Uterus (tissue), 4 donors: ENCODE results near the gene DNM2. TPM values are rescaled to one million over a fixed set of nuclear protein-coding genes. Genes with fewer than 3 reads are reported as not detected.

Experiments
- DNase-seq, 2 donors: peaks; one replicate each; pipeline ENCODE4 v3.0.0-alpha.2; 2019 to 2020
- H3K27ac ChIP-seq, 2 donors: fragments of 200-600 bp; sonication (generic); 1 replicate in 1 of 2; 2 replicates in 1 of 2; pipeline ENCODE4 v1.5.1; 2016 to 2018
- H3K27me3 ChIP-seq, 2 donors: fragments of 200-600 bp; sonication (generic); one replicate each; pipeline ENCODE4 v1.5.1; 2018 to 2019; ENCODE audit warnings: control low read depth in 1 of 2
- H3K36me3 ChIP-seq, 2 donors: fragments of 200-600 bp; sonication (generic); one replicate each; pipeline ENCODE4 v1.5.1; 2019; ENCODE audit warnings: control low read depth in 1 of 2
- H3K4me1 ChIP-seq, 2 donors: fragments of 200-600 bp; sonication (generic); one replicate each; pipeline ENCODE4 v1.5.1; 2018 to 2019; ENCODE audit warnings: control low read depth in 1 of 2
- H3K4me3 ChIP-seq, 2 donors: fragments of 200-600 bp; sonication (generic); 1 replicate in 1 of 2; 2 replicates in 1 of 2; pipeline ENCODE4 v1.5.1; 2018 to 2019; ENCODE audit warnings: mild to moderate bottlenecking in 1 of 2
- H3K9me3 ChIP-seq, 2 donors: fragments of 200-600 bp; sonication (generic); one replicate each; pipeline ENCODE4 v1.5.1; 2019; ENCODE audit warnings: control low read depth in 1 of 2
- CTCF ChIP-seq, 4 experiments: fragments of 200-600 bp in 2 of 4; fragments of 450-650 bp in 2 of 4; sonication (generic) in 2 of 4; IDR thresholded peaks; one replicate each; pipeline ENCODE4 v1.5.1; 2016 to 2019; ENCODE audit warnings: antibody characterized with exemption in 4 of 4, mild to moderate bottlenecking in 2 of 4, moderate library complexity in 1 of 4
- POLR2A ChIP-seq, 2 donors: fragments of 450-650 bp; IDR thresholded peaks; one replicate each; pipeline ENCODE4 v1.6.1; 2016; ENCODE audit warnings: antibody characterized with exemption in 2 of 2, mild to moderate bottlenecking in 1 of 2, moderate library complexity in 1 of 2
- intact Hi-C: fragments of 100-400 bp; cut with DNase I; formaldehyde crosslinking; loops from one replicate; pipeline ENCODE4 v1.15.1; 2023; ENCODE audit warnings: low total_unique reads
- total RNA-seq, 4 donors: library from RNA; depleted of rRNA in 3 of 4; stranded (reverse); fragments of >200 nt in 3 of 4; gene quantifications; one replicate each; pipeline versions ENCODE4 v1.1.0 to v1.2.4, GENCODE V29; 2014 to 2023
- donor health status: DM: yes; HTN: yes; CAD: no.

Gene DNM2
- total RNA-seq, 4 donors from 2014 or later: 46.8 to 150 (median 86.0) TPM

GRCh38 chr19:10776900-10777650 lies 59.2 kb downstream of the DNM2 start:
- H3K4me1 ChIP-seq: no peaks in the 10 kb centered on the region
- no peak for DNase-seq
- H3K27me3 ChIP-seq: no peaks in the 10 kb centered on the region
- H3K9me3 ChIP-seq: no peaks in the 10 kb centered on the region
- intact Hi-C loops: no loop called here
- TF ChIP-seq CTCF (IDR thresholded peaks at IDR 0.05) (no peak), POLR2A (IDR thresholded peaks at IDR 0.05) (no peak)
- H3K27ac ChIP-seq: no peak overlapping the region
- H3K4me3 ChIP-seq: no peak overlapping the region
- H3K36me3 ChIP-seq: no peaks in the 10 kb centered on the region

- Histone ChIP-seq H3K27me3 (no peaks in the 10 kb centered on the region), H3K36me3 (no peaks in the 10 kb centered on the region), H3K4me1 (no peaks in the 10 kb centered on the region), H3K4me3 (no peak overlapping the region), H3K9me3 (no peaks in the 10 kb centered on the region), H3K27ac (peak overlapping the region; percentile 44 to 50)
- DNase-seq: peak in 1 of 2 donors; percentile 58
- intact Hi-C loops: no loop called here
- TF ChIP-seq POLR2A (IDR thresholded peaks at IDR 0.05) (no peak), CTCF (IDR thresholded peaks at IDR 0.05) (no peak)
These were observed 62.5 kb downstream of the DNM2 start for GRCh38 chr19:10780368-10780767.

GRCh38 chr19:10782795-10783194 lies 64.9 kb downstream of the DNM2 start:
- intact Hi-C loops: no loop called here
- H3K4me3 ChIP-seq: no peak overlapping the region
- H3K27me3 ChIP-seq: no peaks in the 10 kb centered on the region
- H3K9me3 ChIP-seq: no peaks in the 10 kb centered on the region
- H3K36me3 ChIP-seq: no peaks in the 10 kb centered on the region
- no peak for TF ChIP-seq POLR2A (IDR thresholded peaks at IDR 0.05)
- TF ChIP-seq CTCF (IDR thresholded peaks at IDR 0.05): no peak
- DNase-seq: no peak
- H3K27ac ChIP-seq: no peak overlapping the region
- no peaks in the 10 kb centered on the region for H3K4me1 ChIP-seq

- intact Hi-C loops: no loop called here
- Histone ChIP-seq H3K4me3 (no peak overlapping the region), H3K36me3 (no peaks in the 10 kb centered on the region), H3K27me3 (no peaks in the 10 kb centered on the region), H3K27ac (no peak overlapping the region), H3K9me3 (no peaks in the 10 kb centered on the region), H3K4me1 (no peaks in the 10 kb centered on the region)
- no peak for DNase-seq
- TF ChIP-seq POLR2A (IDR thresholded peaks at IDR 0.05): no peak
- TF ChIP-seq CTCF (IDR thresholded peaks at IDR 0.05): no peak
These were observed 66.4 kb downstream of the DNM2 start for GRCh38 chr19:10784257-10784656.

GRCh38 chr19:10788146-10788545 lies 70.3 kb downstream of the DNM2 start:
- Histone ChIP-seq H3K4me3 (no peak overlapping the region), H3K4me1 (no peaks in the 10 kb centered on the region), H3K9me3 (no peaks in the 10 kb centered on the region), H3K27ac (no peak overlapping the region), H3K27me3 (no peaks in the 10 kb centered on the region), H3K36me3 (no peaks in the 10 kb centered on the region)
- TF ChIP-seq CTCF (IDR thresholded peaks at IDR 0.05) (no peak), POLR2A (IDR thresholded peaks at IDR 0.05) (no peak)
- DNase-seq: no peak
- intact Hi-C loops: no loop called here
